Endothelial cell (in vitro differentiated cells): ENCODE measurements around the gene CASZ1. TPM values are rescaled to one million over a fixed set of nuclear protein-coding genes. Genes with fewer than 3 reads are reported as not detected.

Source experiments
- DNase-seq: peaks from one replicate; pipeline ENCODE4 v3.0.0; 2021; ENCODE audit warnings: low spot score
- H3K27ac Mint-ChIP-seq: one replicate; pipeline ENCODE4 v1.8.0; 2021; ENCODE audit warnings: mixed read lengths, inconsistent platforms; ENCODE audit not compliant: unreplicated experiment
- H3K27me3 Mint-ChIP-seq: one replicate; pipeline ENCODE4 v1.8.0; 2021; ENCODE audit warnings: mild to moderate bottlenecking, moderate library complexity, mixed read lengths, inconsistent platforms; ENCODE audit not compliant: unreplicated experiment
- H3K36me3 Mint-ChIP-seq: one replicate; pipeline ENCODE4 v1.8.0; 2021; ENCODE audit warnings: mild to moderate bottlenecking, low read depth, mixed read lengths, inconsistent platforms; ENCODE audit not compliant: unreplicated experiment
- H3K4me1 Mint-ChIP-seq: one replicate; pipeline ENCODE4 v1.8.0; 2021; ENCODE audit warnings: mild to moderate bottlenecking, mixed read lengths, inconsistent platforms; ENCODE audit not compliant: unreplicated experiment
- H3K4me3 Mint-ChIP-seq: one replicate; pipeline ENCODE4 v1.8.0; 2021; ENCODE audit warnings: mild to moderate bottlenecking, mixed read lengths, inconsistent platforms; ENCODE audit not compliant: unreplicated experiment
- H3K9me3 Mint-ChIP-seq: one replicate; pipeline ENCODE4 v1.8.0; 2021; ENCODE audit warnings: mixed read lengths, inconsistent platforms; ENCODE audit not compliant: unreplicated experiment
- CTCF ChIP-seq: fragments of 200-600 bp; sonication (generic); IDR thresholded peaks from one replicate; pipeline ENCODE4 v1.5.0; 2021; ENCODE audit warnings: antibody characterized with exemption; ENCODE audit not compliant: unreplicated experiment
- total RNA-seq: library from RNA; stranded (reverse); fragmentation: NEBNext Ultra II Directional; extraction: Animal tissue kit (Norgen Biotek cat#: 25700); gene quantifications from one replicate; pipeline ENCODE4 v1.2.1, GENCODE V29; 2021; ENCODE audit not compliant: unreplicated experiment

The CASZ1 gene
- total RNA-seq, 1 donor from 2014 or later, result 6.3 TPM

- Mint-ChIP-seq H3K4me3 (no peak overlapping the region), H3K4me1 (no peaks in the 10 kb centered on the region), H3K27me3 (peaks cover 2% of the 10 kb centered on the region), H3K27ac (no peak overlapping the region), H3K9me3 (no peaks in the 10 kb centered on the region), H3K36me3 (peaks cover 3% of the 10 kb centered on the region)
- DNase-seq, result no peak
- TF ChIP-seq CTCF, result no peak
Observed at GRCh38 chr1:10813799-10814198, 17.4 kb upstream of the CASZ1 start.

- Mint-ChIP-seq H3K4me1 (no peaks in the 10 kb centered on the region), H3K36me3 (peaks cover 3% of the 10 kb centered on the region), H3K4me3 (no peak overlapping the region), H3K9me3 (no peaks in the 10 kb centered on the region), H3K27ac (no peak overlapping the region), H3K27me3 (peaks cover 2% of the 10 kb centered on the region)
- no peak for TF ChIP-seq CTCF
- DNase-seq, result no peak
Observed at GRCh38 chr1:10812387-10812915, 16.0 kb upstream of the CASZ1 start.

GRCh38 chr1:10808441-10808840 is 12.0 kb upstream of the CASZ1 start:
- Mint-ChIP-seq H3K27ac (no peak overlapping the region), H3K27me3 (no peaks in the 10 kb centered on the region), H3K4me1 (no peaks in the 10 kb centered on the region), H3K9me3 (no peaks in the 10 kb centered on the region), H3K4me3 (no peak overlapping the region), H3K36me3 (no peaks in the 10 kb centered on the region)
- TF ChIP-seq CTCF, result no peak
- DNase-seq, result no peak

GRCh38 chr1:10806966-10807365 is 10.5 kb upstream of the CASZ1 start:
- no peaks in the 10 kb centered on the region for H3K4me1 Mint-ChIP-seq
- peaks cover 1% of the 10 kb centered on the region for H3K27me3 Mint-ChIP-seq
- TF ChIP-seq CTCF, result no peak
- no peaks in the 10 kb centered on the region for H3K9me3 Mint-ChIP-seq
- no peak for DNase-seq
- no peaks in the 10 kb centered on the region for H3K36me3 Mint-ChIP-seq
- no peak overlapping the region for H3K27ac Mint-ChIP-seq
- H3K4me3 Mint-ChIP-seq, result no peak overlapping the region

- no peak for TF ChIP-seq CTCF
- DNase-seq, result no peak
- no peaks in the 10 kb centered on the region for H3K9me3 Mint-ChIP-seq
- H3K27me3 Mint-ChIP-seq, result peaks cover 1% of the 10 kb centered on the region
- H3K27ac Mint-ChIP-seq, result no peak overlapping the region
- peaks cover 8% of the 10 kb centered on the region for H3K4me1 Mint-ChIP-seq
- no peak overlapping the region for H3K4me3 Mint-ChIP-seq
- H3K36me3 Mint-ChIP-seq, result no peaks in the 10 kb centered on the region
Observed at GRCh38 chr1:10803971-10804820, 7.8 kb upstream of the CASZ1 start.
